Progenitor cell of endocrine pancreas (in vitro differentiated cells): ENCODE measurements around the gene LIMS1. TPM values are rescaled to one million over a fixed set of nuclear protein-coding genes. Genes with fewer than 3 reads are reported as not detected.

Experiments
- total RNA-seq: library from RNA; stranded (reverse); gene quantifications from 2 replicates; pipeline ENCODE4 v1.2.1, GENCODE V29; 2021

LIMS1 gene
- total RNA-seq, 1 donor from 2014 or later: 37.7 TPM

Other genes with a start within 250 kb of the LIMS1 start
- 15.4 and 16.3 TPM in 2 replicates for gene SULT1C2, start 245.6 kb upstream of the LIMS1 start, total RNA-seq
- 31.2 and 35.5 TPM in 2 replicates for gene SULT1C4, start 156.5 kb upstream of the LIMS1 start, total RNA-seq
- gene GCC2, start 85.3 kb upstream of the LIMS1 start, total RNA-seq: 79.4 and 82.8 TPM in 2 replicates
- 77.9 and 82.1 TPM in 2 replicates for gene RANBP2, start 185.0 kb downstream of the LIMS1 start, total RNA-seq